Measurements from ENCODE around the gene RNU1-2.
A peak's percentile ranks its signal among the peaks of the same experiment; 100 is the strongest.
"Not testable (repeated sequence)": the region's sequence is repeated elsewhere in the genome, so short reads cannot be mapped to it uniquely, and the experiment has no call there.

Gene RNU1-2

DNA sequence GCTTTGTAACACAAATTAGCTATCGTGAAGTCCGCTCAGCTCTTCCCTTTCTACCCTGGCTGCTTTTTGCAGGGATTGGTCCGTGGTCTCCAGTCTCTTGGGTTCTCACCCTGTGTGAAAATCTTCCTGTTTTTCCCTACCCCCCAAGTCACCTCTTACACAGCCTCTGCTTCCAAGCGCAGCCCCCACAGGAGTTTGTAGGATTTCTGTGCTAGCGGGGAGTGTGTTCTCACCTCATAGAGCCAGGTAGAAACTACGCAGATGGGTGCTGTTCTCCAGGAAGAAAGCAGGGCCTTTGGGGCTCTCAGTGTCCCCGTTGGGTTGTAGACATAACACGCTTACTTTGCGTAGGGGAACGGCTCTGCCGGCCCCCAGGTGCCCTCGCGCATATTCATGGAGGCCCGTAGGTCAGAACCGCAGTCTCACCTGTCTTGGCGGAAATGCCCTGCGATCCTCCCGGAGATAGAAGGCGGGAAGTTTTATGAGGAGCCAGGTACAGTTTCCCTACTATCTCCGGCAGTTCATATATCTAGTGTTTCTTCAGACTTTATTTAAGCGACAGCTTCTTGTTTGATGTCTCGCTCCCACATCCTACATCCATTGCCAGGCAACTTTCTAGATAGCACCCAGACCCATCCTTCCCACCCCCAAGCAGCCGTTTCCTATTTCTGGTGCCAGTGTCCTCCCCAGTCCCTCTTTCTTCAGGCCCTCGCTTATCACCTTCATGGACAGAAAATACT is 706 bp downstream of the RNU1-2 start:
- DNase-seq (ENCODE audit: low spot score in 2 of 2) = peak; percentile 82 to 86
- in situ Hi-C loops (cut with MboI; ENCODE audit: low sequenced_read_pairs); H3K36me3 ChIP-seq (replicated peaks); H3K4me1 ChIP-seq; H3K9me3 ChIP-seq; H3K27me3 ChIP-seq (ENCODE audit: low read depth): not testable (repeated sequence)
- H3K4me3 ChIP-seq = peak overlapping the region; percentile 19

DNA sequence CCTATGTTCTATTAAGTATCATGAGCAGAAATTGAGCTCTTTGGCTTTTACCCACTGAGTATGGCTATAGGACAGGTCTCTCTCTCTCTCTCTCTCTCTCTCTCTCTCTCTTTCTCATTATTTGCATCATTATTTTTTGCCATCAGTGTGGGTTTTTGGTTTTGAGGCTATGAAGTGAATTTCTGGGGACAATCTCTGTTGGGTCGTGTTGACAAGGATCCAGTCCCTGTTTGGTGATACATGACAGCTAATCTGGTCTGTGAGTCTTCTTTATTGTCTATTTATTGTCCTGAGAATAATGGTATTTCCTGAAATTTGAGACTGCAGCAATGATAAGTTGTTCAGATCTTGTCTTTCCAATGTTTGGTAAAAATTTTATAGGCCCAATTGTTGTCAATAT is 1.9 kb downstream of the RNU1-2 start:
- in situ Hi-C loops (cut with MboI; ENCODE audit: low sequenced_read_pairs); H3K4me1 ChIP-seq; DNase-seq (ENCODE audit: low spot score in 2 of 2); H3K9me3 ChIP-seq; H3K4me3 ChIP-seq; H3K27me3 ChIP-seq (ENCODE audit: low read depth); H3K36me3 ChIP-seq (replicated peaks): not testable (repeated sequence)

DNA sequence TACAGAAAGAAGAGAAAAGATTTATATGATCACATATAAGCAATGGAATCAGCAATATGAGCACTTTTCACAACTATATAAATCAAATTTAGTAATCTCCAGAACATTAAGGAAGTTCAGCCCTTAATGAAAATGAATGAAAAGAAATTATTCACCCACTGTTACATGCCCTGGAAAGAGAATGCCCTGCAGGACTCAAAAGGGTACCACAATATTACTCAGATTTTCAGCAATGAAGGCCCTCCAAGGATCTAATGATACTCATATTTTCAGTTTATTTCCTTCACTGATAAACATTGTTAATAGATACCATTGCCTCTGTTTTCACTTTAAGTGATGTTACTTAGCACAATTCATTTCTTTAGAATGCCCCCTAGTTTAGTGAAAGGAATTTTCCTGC is 2.5 kb downstream of the RNU1-2 start:
- H3K9me3 ChIP-seq; DNase-seq (ENCODE audit: low spot score in 2 of 2); H3K27me3 ChIP-seq (ENCODE audit: low read depth); H3K4me1 ChIP-seq; in situ Hi-C loops (cut with MboI; ENCODE audit: low sequenced_read_pairs); H3K4me3 ChIP-seq; H3K36me3 ChIP-seq (replicated peaks): not testable (repeated sequence)

DNA sequence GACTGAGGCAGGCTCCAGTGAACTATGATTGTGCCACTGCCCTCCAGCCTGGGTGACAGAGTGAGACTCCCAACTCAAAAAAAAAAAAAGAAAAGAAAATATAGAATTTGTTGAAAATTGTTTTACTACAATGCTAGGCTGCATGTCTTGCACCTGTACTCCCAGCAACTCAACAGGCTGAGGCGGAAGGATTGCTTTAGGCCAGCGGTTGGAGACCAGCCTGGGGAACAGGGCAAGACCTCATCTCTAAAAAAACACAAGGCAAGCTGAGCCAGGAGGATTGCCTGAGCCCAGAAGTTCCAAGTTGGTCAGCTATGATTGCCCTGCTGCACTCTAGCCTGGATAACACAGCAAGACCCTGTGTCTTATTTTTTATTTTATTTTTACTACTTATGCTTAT is 3.2 kb downstream of the RNU1-2 start:
- H3K27me3 ChIP-seq (ENCODE audit: low read depth); H3K9me3 ChIP-seq; H3K4me1 ChIP-seq; H3K36me3 ChIP-seq (replicated peaks); H3K4me3 ChIP-seq; DNase-seq (ENCODE audit: low spot score in 2 of 2); in situ Hi-C loops (cut with MboI; ENCODE audit: low sequenced_read_pairs): not testable (repeated sequence)

DNA sequence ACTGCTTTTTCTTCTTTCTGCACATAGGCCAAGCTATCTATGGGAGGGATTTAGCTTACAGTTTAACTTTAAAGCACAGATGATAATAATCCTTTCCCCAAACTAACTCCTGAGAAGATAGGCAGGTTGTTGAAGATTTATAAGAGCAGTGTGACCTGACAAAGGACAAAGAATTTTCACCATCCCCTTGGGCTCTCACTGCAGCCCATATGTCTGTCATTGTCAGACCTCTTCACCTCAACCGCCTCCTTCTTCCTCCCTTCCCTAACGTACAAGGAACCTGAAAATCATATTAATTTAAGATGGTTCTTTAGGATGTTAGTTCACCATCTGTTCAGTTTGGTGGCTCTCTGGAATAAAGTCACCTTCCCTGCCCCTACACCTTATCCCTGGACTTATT is 5.0 kb downstream of the RNU1-2 start:
- Histone ChIP-seq H3K36me3 (replicated peaks) (no peaks in the 10 kb centered on the region), H3K4me3 (no peak overlapping the region), H3K4me1 (peaks cover 13% of the 10 kb centered on the region), H3K9me3 (no peaks in the 10 kb centered on the region), H3K27me3 (ENCODE audit: low read depth) (no peaks in the 10 kb centered on the region)
- DNase-seq (ENCODE audit: low spot score in 2 of 2) = no peak
- in situ Hi-C loops (cut with MboI; ENCODE audit: low sequenced_read_pairs) = no loop called here

DNA sequence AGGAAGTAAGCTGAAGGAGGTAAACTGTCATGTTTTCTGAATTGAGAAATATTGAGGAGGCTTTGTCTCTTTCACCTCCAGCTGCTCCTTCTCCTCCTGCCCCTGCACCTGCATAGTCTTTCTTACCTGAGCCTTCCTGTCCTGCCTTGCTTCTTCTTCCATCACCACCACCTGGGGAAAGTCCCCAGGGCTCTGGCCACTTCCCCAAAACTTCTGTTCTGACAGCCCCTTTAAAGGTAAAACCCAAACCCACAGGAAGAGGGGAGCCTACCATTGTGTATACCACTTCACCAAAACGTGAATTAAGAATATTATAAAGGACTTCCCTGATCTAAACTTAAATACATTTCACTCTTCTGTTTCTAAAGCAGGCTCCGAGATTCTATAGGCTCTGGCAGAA is 5.6 kb downstream of the RNU1-2 start:
- H3K4me3 ChIP-seq; H3K9me3 ChIP-seq; H3K27me3 ChIP-seq (ENCODE audit: low read depth); in situ Hi-C loops (cut with MboI; ENCODE audit: low sequenced_read_pairs); H3K36me3 ChIP-seq (replicated peaks); DNase-seq (ENCODE audit: low spot score in 2 of 2): not testable (repeated sequence)
- H3K4me1 ChIP-seq = peaks cover 13% of the 10 kb centered on the region

DNA sequence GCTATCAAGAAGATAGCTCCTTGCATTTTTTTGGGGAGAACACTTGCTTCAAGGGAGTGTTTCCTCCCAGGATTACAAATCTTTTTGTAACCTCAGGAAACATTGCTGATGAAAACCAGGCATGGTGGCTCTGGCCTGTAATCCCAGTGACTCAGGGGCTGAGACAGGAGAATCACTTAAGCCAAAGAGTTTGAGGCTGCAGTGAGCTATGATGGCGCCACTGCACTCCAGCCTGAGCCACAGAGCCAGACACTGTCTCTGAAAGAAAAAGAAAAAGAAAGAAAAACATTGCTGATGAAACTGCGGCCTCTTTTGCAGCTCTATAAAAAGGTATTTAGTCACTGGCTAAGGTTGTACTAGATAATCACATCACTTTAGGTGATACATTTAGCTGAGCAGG is 7.3 kb downstream of the RNU1-2 start:
- 0 out of 2 replicates have a peak, but pooled peaks cover 2% of the 10 kb centered on the region for H3K9me3 ChIP-seq
- H3K36me3 ChIP-seq (replicated peaks) = no peaks in the 10 kb centered on the region
- H3K4me1 ChIP-seq = peaks cover 8% of the 10 kb centered on the region
- in situ Hi-C loops (cut with MboI; ENCODE audit: low sequenced_read_pairs) = no loop called here
- no peak for DNase-seq (ENCODE audit: low spot score in 2 of 2)
- no peak overlapping the region for H3K4me3 ChIP-seq
- no peaks in the 10 kb centered on the region for H3K27me3 ChIP-seq (ENCODE audit: low read depth)

DNA sequence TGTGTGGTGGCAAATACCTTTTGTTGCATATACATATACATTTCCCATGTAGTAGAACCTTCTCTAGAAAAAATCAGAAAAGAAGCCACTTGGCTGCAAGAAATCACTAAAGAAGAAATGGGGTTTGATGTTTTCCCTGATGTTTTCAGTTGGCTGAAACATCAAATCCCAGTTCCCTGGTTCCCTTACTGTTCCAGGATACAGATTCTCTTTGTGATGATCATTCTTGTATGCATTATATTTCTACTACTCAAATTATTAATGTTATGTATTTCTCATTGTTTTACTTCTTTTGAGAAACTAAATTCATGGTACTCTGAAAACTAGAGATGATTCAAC is 7.6 kb downstream of the RNU1-2 start:
- DNase-seq (ENCODE audit: low spot score in 2 of 2) = no peak
- in situ Hi-C loops (cut with MboI; ENCODE audit: low sequenced_read_pairs) = no loop called here
- peaks cover 8% of the 10 kb centered on the region for H3K4me1 ChIP-seq
- no peaks in the 10 kb centered on the region for H3K36me3 ChIP-seq (replicated peaks)
- H3K27me3 ChIP-seq (ENCODE audit: low read depth) = no peaks in the 10 kb centered on the region
- H3K9me3 ChIP-seq = 0 out of 2 replicates have a peak, but pooled peaks cover 2% of the 10 kb centered on the region
- no peak overlapping the region for H3K4me3 ChIP-seq

DNA sequence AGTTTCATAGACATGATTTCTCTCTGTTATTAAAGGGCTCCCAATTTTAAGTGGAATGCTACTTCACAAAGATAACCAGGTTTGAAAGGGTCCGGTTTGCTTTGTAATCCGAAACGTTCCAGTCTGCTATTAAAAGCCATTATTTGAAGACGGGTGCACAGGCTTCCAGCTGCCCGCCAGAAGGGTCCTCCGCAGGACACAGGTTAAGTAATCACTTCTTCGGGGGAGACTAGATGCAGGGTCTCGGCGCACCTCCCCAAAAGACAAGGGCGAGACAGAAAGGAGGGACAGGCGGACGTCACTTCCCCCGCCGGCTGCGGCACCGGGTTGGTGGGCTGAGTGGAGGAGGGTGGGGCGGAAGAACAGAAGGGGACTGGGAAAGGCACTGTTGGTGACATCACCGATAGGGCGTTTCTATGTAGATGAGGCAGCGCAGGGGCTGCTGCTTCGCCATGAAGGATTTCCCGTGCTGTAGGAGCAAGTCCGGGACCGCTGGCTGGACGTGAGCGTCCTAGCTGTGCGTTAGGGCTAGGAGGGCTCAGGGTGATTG is 8.9 kb downstream of the RNU1-2 start:
- Histone ChIP-seq H3K36me3 (replicated peaks) (no peaks in the 10 kb centered on the region), H3K4me1 (peaks cover 8% of the 10 kb centered on the region), H3K4me3 (peak overlapping the region; percentile 34), H3K27me3 (ENCODE audit: low read depth) (no peaks in the 10 kb centered on the region), H3K9me3 (0 out of 2 replicates have a peak, but pooled peaks cover 2% of the 10 kb centered on the region)
- in situ Hi-C loops (cut with MboI; ENCODE audit: low sequenced_read_pairs) = no loop called here
- DNase-seq (ENCODE audit: low spot score in 2 of 2) = peak; percentile 93 to 98

DNA sequence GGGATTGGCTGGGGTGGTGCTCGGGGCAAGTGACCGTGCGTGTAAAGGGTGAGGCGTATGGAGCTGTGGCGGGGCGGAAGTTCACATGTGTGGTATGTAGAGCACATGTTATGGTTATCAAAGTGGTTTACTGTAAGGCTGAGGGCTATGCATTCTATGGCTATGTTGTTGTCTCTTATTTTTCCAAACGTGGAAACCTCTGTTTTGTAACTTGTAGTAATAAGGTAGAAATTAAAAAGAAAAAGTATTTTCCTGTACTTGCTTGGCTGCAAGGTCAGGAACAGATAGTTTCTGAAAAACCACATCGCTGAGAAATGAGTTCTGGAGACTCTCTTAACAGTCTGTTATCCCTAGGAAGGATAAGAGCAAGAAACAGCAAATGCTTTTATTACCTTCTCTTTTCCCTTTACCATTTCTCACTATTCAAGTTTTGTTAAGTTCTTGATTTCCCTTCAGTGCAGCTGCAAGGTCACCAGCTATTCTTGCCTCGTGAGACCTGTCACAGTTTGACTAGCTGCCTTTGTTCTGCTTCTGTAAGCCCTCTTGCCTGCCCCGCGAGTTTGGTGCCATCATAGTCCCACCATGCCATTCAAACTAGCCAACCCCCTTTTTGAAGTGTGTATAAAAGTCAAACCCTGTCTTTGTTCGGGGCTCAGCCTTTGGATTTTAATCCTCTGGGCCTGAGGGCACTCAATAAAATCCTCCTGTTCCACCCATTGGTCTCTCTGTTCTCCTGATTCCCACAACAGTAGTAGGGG is 9.5 kb downstream of the RNU1-2 start:
- in situ Hi-C loops (cut with MboI; ENCODE audit: low sequenced_read_pairs) = no loop called here
- H3K4me3 ChIP-seq = peak overlapping the region; percentile 34
- DNase-seq (ENCODE audit: low spot score in 2 of 2) = peak; percentile 81 to 95

DNA sequence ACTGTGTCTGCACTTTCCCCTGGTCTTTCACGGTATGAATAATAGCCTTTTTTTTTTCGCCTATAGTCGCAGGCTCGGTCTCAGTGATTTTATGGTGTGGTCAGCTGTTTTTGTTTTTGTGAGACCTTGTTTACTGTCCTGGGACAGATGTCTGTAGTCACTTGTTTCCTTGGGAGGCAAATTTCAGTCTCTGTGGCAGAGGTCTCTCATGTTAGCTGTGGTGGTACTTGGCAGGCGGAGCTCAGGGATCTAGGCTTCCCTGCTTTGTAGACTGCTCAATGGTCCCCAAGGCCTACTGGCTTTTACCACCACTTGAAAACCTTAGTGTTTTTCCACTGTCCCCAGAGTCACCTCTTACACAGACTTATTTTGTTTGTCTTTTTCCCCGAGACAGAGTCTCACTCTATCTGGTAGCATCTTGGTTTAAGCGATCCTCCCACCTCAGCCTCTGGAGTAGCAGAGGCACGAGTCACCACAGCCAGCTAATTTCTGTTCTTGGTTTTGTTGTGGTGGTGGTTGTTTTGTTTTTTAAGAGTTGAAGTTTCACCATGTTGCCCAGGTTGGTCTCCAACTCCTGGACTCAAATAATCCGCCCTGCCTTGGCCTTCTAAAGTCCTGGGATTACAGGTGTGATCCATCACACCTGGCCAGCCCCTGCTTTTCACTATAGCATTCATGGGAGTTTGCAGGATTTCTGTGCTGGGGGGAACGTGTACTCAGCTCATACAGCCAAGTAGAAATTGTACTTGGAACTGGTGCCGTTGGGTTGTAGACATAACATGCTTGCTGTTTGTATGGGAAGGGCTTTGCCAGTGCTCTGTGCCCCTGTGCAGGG is 10.3 kb downstream of the RNU1-2 start:
- Histone ChIP-seq H3K4me1 (peaks cover 8% of the 10 kb centered on the region), H3K9me3 (0 out of 2 replicates have a peak, but pooled peaks cover 2% of the 10 kb centered on the region), H3K4me3 (no peak overlapping the region), H3K27me3 (ENCODE audit: low read depth) (no peaks in the 10 kb centered on the region), H3K36me3 (replicated peaks) (no peaks in the 10 kb centered on the region)
- DNase-seq (ENCODE audit: low spot score in 2 of 2) = no peak
- in situ Hi-C loops (cut with MboI; ENCODE audit: low sequenced_read_pairs) = no loop called here

More for the DNA sequence above, 9.5 kb downstream of the RNU1-2 start:
- H3K4me1 ChIP-seq = peaks cover 8% of the 10 kb centered on the region
- H3K9me3 ChIP-seq = 0 out of 2 replicates have a peak, but pooled peaks cover 2% of the 10 kb centered on the region
- H3K36me3 ChIP-seq (replicated peaks) = no peaks in the 10 kb centered on the region
- H3K27me3 ChIP-seq (ENCODE audit: low read depth) = no peaks in the 10 kb centered on the region

DNA sequence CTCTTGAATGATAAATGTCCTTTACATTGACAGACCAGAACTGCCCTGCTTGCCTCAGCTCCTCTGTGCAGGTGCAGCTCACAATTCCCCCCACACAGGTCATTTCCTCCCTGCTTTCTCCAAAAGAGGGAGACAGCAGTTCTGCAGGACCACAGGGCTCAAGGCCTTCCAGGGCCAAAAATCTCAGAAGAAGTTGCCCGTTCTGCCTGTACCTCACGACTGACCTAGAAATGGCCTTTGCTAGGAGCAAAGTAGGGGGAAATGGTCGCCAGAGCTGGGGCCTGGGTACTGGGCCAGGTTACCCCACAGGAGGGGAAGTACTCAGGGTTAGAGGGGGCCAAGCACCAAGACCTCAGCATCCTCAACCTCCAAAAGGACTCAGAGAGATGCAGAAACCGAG is 11.1 kb downstream of the RNU1-2 start:
- no peak for DNase-seq (ENCODE audit: low spot score in 2 of 2)
- H3K4me3 ChIP-seq = no peak overlapping the region
- H3K36me3 ChIP-seq (replicated peaks) = no peaks in the 10 kb centered on the region
- H3K4me1 ChIP-seq = peaks cover 8% of the 10 kb centered on the region
- no peaks in the 10 kb centered on the region for H3K27me3 ChIP-seq (ENCODE audit: low read depth)
- H3K9me3 ChIP-seq = 0 out of 2 replicates have a peak, but pooled peaks cover 2% of the 10 kb centered on the region
- in situ Hi-C loops (cut with MboI; ENCODE audit: low sequenced_read_pairs) = no loop called here

DNA sequence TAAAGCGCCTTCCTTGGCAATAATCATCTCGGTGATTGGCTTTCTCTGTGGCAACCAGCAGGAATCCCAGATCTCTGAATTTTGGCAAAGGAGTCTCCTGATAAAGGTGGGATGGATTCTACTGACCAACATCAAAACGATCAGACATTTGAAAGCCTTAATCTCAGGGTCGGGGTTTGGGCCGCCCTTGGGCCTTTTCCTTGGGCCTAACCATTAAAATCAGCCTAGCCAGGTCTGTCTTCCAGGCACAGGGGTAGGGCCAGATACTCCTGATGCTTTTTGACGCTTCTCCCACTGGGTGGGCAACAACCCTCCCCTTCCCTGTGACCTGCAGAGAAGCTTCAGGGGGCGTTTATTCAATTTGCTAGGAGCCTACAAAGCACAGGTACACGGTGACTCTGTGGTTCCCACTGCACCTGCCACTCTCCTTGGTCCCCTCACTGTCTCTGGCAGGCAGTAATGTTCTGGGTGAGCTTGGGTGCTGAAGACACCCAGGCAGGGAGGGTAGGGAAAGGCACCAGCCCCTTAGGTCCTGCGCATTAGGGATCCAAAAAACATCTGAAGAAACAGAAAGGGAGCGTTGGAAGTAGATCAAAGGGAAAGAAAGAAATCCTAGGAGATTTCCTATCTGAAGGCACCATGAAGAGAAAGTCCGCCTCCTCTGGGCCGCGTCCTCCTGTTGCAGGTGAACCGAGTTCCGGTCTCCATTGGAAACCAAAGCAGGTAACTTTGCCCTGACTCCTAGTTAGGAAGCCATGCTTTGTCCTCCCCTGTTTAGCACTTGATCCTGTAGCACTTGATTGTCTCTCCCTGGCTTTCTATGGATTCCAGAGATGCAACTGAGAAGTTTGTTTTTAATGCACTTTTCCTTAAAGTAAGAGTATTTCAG is 12.3 kb downstream of the RNU1-2 start:
- DNase-seq (ENCODE audit: low spot score in 2 of 2) = no peak
- H3K4me1 ChIP-seq = peaks cover 8% of the 10 kb centered on the region
- in situ Hi-C loops (cut with MboI; ENCODE audit: low sequenced_read_pairs) = no loop called here
- no peaks in the 10 kb centered on the region for H3K27me3 ChIP-seq (ENCODE audit: low read depth)
- no peaks in the 10 kb centered on the region for H3K36me3 ChIP-seq (replicated peaks)
- H3K9me3 ChIP-seq = 0 out of 2 replicates have a peak, but pooled peaks cover 2% of the 10 kb centered on the region
- no peak overlapping the region for H3K4me3 ChIP-seq
